ENCODE results near the gene ACSF2. TPM values are rescaled to one million over a fixed set of nuclear protein-coding genes. Genes with fewer than 3 reads are reported as not detected.
A peak's percentile ranks its signal among the peaks of the same experiment; 100 is the strongest.

Gene ACSF2
- total and polyA plus RNA-seq, 2 of the 13 experiments (the other 11 are each of a cell fraction or from before 2014, with no cell fraction given) = 87.3 to 109 TPM

GRCh38 chr17:50425682-50426471, at the start of gene ACSF2 (continued):
- TF ChIP-seq PAXIP1 (CRISPR knock-in tag; conservative IDR thresholded peaks at IDR 0.05) (peak; percentile 36; the same call in 1 of the 2 replicates), MTA1 (CRISPR knock-in tag; IDR thresholded peaks at IDR 0.05; ENCODE audit: borderline replicate concordance) (peak; percentile 37; the same call in 1 of the 2 replicates), LCORL (IDR thresholded peaks at IDR 0.05) (peak; percentile 42; the same call in 1 of the 2 replicates), LCORL (CRISPR knock-in tag; IDR thresholded peaks at IDR 0.05) (peak; percentile 37), ZNF724P (CRISPR knock-in tag; IDR thresholded peaks at IDR 0.05; ENCODE audit: borderline replicate concordance) (peak; percentile 56; the same call in 1 of the 2 replicates), STAG1 (CRISPR knock-in tag; IDR thresholded peaks at IDR 0.05) (peak; percentile 7; the same call in 1 of the 2 replicates), TSC22D2 (CRISPR knock-in tag; IDR thresholded peaks at IDR 0.05; ENCODE audit: borderline replicate concordance) (peak; percentile 39; the same call in 1 of the 2 replicates), HNRNPLL (IDR thresholded peaks at IDR 0.05; ENCODE audit: low read depth, low read length, poor library complexity, severe bottlenecking) (peak; percentile 32), HBP1 (CRISPR knock-in tag; IDR thresholded peaks at IDR 0.05; ENCODE audit: low read depth) (0 out of 2 replicates have a peak, but pooled peaks have one; percentile 38), GMEB2 (CRISPR knock-in tag; IDR thresholded peaks at IDR 0.05; ENCODE audit: low read depth) (0 out of 2 replicates have a peak, but pooled peaks have one; percentile 11), KLF16 (CRISPR knock-in tag; IDR thresholded peaks at IDR 0.05) (peak in 1 of 2 experiments; percentile 70; a peak in 2 of 4 replicates), ZNF407 (CRISPR knock-in tag; IDR thresholded peaks at IDR 0.05; ENCODE audit: not compliant biosample characterization) (peak; percentile 50)

Measured in HepG2 (cell line).